Activated CD4-positive, alpha-beta T cell treated with anti-CD3 and anti-CD28 coated beads for 36 hours (primary cell): Measurements from ENCODE around the gene CLMP. TPM values are rescaled to one million over a fixed set of nuclear protein-coding genes. Genes with fewer than 3 reads are reported as not detected.

Experiments
- ATAC-seq: fragments of 200-7000 bp; cut with Tn5 transposase; one replicate; pipeline ENCODE4 v1.10.0; 2021; ENCODE audit warnings: mild to moderate bottlenecking, moderate library complexity
- CTCF ChIA-PET: fragments of 350-600 bp; sonication (Branson Sonifier 250); formaldehyde crosslinking; loops from one replicate; lab custom pipeline; 2021; ENCODE audit warnings: antibody characterized with exemption; lab: Charles Lee
- POLR2A ChIA-PET: fragments of 350-600 bp; sonication (Branson Sonifier 250); formaldehyde crosslinking; loops from one replicate; lab custom pipeline; 2021; ENCODE audit warnings: antibody characterized with exemption, inconsistent platforms; lab: Charles Lee
- DNase-seq: peaks from one replicate; pipeline ENCODE4 v3.0.0-alpha.2; 2020
- H3K27ac Mint-ChIP-seq: one replicate; pipeline ENCODE4 v1.8.0; 2021; ENCODE audit warnings: mixed read lengths
- H3K27me3 Mint-ChIP-seq: one replicate; pipeline ENCODE4 v1.8.0; 2021; ENCODE audit warnings: mixed read lengths
- H3K36me3 Mint-ChIP-seq: one replicate; pipeline ENCODE4 v1.8.0; 2021; ENCODE audit warnings: low read depth, mixed read lengths
- H3K4me1 Mint-ChIP-seq: one replicate; pipeline ENCODE4 v1.8.0; 2021; ENCODE audit warnings: mixed read lengths
- H3K4me3 Mint-ChIP-seq: one replicate; pipeline ENCODE4 v1.8.0; 2021; ENCODE audit warnings: mild to moderate bottlenecking, moderate library complexity, mixed read lengths
- H3K9me3 Mint-ChIP-seq: one replicate; pipeline ENCODE4 v1.8.0; 2021; ENCODE audit warnings: low read depth, mixed read lengths
- intact Hi-C, 2 experiments: fragments of 100-400 bp; cut with DNase I in 1 of 2; cut with micrococcal nuclease in 1 of 2; formaldehyde crosslinking; loops; one replicate each; pipeline versions ENCODE4 v1.14.2 to v1.15.1; 2022 to 2024; cut with DNase I, micrococcal nuclease
- total RNA-seq, 2 experiments: library from RNA; stranded (reverse); gene quantifications; one replicate each; pipeline ENCODE4 v1.2.3, GENCODE V29; 2021

Gene CLMP
- total RNA-seq, 2 experiments from 2014 or later, result 0.05 to 0.09 TPM

GRCh38 chr11:123179586-123179985 is 15.5 kb downstream of the CLMP start:
- no peaks in the 10 kb centered on the region for H3K36me3 Mint-ChIP-seq
- peaks cover 4% of the 10 kb centered on the region for H3K4me1 Mint-ChIP-seq
- ChIA-PET CTCF (interaction anchor here (0.7 to 1.1 kb wide), 3 partner anchors 15 to 82 kb away, joined by 3 to 7 read pairs (median 3); no protein-coding TSS in a partner anchor), POLR2A (no interaction called here)
- DNase-seq (no peak), ATAC-seq (no peak)
- no peaks in the 10 kb centered on the region for H3K9me3 Mint-ChIP-seq
- no peak overlapping the region for H3K27ac Mint-ChIP-seq
- intact Hi-C loops, result no loop called here
- H3K27me3 Mint-ChIP-seq, result peaks cover 8% of the 10 kb centered on the region
- no peak overlapping the region for H3K4me3 Mint-ChIP-seq

DNA sequence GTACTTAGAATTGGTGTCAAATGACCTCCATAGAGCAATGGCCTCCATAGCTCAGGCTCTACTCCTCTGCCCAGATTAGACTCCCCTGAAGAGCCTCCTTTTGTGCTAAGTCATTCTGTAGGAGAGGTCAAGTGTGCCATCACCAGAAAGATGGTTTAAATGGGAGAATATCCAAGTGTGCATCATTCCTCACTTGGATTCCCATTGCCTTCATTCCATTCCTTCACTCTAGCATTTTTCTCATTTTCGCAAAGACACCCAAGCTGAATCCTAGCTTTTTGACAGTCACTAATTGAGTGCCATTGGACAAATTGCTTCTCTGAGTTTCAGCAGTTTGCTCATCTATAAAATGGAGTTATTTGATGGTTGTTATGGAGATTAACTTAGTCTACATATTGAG is 16.9 kb downstream of the CLMP start:
- ATAC-seq (no peak), DNase-seq (no peak)
- no peak overlapping the region for H3K27ac Mint-ChIP-seq
- H3K9me3 Mint-ChIP-seq, result no peaks in the 10 kb centered on the region
- no peaks in the 10 kb centered on the region for H3K36me3 Mint-ChIP-seq
- peaks cover 4% of the 10 kb centered on the region for H3K4me1 Mint-ChIP-seq
- peaks cover 8% of the 10 kb centered on the region for H3K27me3 Mint-ChIP-seq
- intact Hi-C loops, result no loop called here
- no peak overlapping the region for H3K4me3 Mint-ChIP-seq
- ChIA-PET CTCF (interaction anchor here (1.0 kb wide), 1 partner anchor 69 kb away, joined by 3 read pairs; no protein-coding TSS in a partner anchor), POLR2A (no interaction called here)

DNA sequence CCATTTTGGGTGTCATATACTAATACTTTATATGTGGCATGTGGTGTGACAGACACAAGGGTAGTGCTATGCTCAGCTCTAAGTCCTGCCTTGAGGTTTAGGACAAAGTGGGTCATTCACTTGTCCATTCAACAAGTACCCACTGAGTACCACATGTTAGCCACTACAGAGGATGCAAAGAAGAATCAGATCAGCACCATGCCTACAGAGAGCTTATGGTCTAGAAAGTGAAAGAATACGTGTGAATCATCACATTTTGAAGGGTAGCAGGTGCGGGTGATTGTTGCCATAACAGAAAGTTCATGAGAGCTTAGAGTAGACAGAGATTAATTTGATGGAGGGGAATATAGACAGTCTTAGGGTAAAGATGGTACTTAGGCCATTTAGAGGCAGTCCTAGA is 18.3 kb downstream of the CLMP start:
- ChIA-PET POLR2A (no interaction called here), CTCF (interaction anchor here (0.7 to 1.5 kb wide), 5 partner anchors 9 to 846 kb away, joined by 3 to 5 read pairs (median 4); no protein-coding TSS in a partner anchor)
- peaks cover 4% of the 10 kb centered on the region for H3K4me1 Mint-ChIP-seq
- no peaks in the 10 kb centered on the region for H3K9me3 Mint-ChIP-seq
- DNase-seq, result no peak
- H3K4me3 Mint-ChIP-seq, result no peak overlapping the region
- intact Hi-C loops, result no loop called here
- H3K27ac Mint-ChIP-seq, result no peak overlapping the region
- no peaks in the 10 kb centered on the region for H3K36me3 Mint-ChIP-seq
- ATAC-seq, result peak; percentile 74
- peaks cover 4% of the 10 kb centered on the region for H3K27me3 Mint-ChIP-seq

DNA sequence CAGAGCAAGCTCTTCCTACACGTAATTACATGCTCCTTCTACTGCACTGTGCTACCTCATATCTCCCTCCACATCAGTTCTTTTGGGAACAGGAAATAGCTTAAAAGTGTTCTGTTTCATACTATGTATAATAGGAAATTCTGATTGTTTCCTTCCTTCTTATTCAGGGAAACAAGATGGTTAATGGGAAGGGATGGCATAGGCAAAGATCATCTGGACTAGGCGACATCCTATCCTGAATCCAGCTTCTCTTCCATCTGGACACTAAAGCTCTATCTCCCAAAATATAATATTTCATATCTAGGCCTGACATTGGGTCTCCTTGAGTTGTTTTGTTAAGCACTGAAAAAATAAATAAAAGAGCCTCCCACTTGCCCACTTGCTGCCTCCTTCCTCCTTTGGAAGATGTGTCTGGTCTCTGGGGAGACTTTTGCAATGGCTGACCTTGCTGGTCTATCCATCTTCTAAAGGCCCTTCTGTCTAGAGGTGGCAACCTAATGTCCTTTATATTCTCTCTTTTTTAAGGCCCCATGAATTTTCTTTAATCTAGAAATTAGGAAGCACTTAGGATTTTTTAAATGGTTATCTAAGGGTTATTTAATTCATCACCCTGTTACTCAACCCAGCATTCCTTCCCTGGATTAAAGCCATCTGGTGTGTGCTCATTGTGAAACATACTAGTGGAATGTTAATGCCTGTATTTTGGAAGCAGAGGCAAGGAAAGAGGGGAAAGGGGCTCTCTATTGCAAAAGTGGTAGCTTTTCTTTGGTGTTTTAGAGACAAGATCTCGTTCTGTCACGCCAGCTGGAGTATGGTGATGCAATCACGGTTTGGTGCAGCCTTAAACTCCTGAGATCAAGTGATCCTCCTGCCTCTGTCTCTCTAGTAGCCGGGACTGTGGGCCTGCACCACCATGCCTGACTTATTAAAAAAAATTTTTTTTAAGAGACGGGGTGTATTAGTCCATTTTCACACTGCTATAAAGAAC is 20.6 kb downstream of the CLMP start:
- no peaks in the 10 kb centered on the region for H3K9me3 Mint-ChIP-seq
- no peak for ATAC-seq
- ChIA-PET POLR2A (no interaction called here), CTCF (interaction anchor here (0.5 to 1.3 kb wide), 7 partner anchors 9 to 542 kb away, joined by 3 to 5 read pairs (median 3); no protein-coding TSS in a partner anchor)
- H3K4me1 Mint-ChIP-seq, result peaks cover 4% of the 10 kb centered on the region
- no peak for DNase-seq
- peaks cover 2% of the 10 kb centered on the region for H3K27me3 Mint-ChIP-seq
- H3K27ac Mint-ChIP-seq, result no peak overlapping the region
- H3K4me3 Mint-ChIP-seq, result no peak overlapping the region
- no peaks in the 10 kb centered on the region for H3K36me3 Mint-ChIP-seq
- intact Hi-C loops, result no loop called here

- POLR2A ChIA-PET, result no interaction called here
- H3K4me1 Mint-ChIP-seq, result peaks cover 4% of the 10 kb centered on the region
- no peak overlapping the region for H3K4me3 Mint-ChIP-seq
- H3K36me3 Mint-ChIP-seq, result no peaks in the 10 kb centered on the region
- H3K9me3 Mint-ChIP-seq, result no peaks in the 10 kb centered on the region
- CTCF ChIA-PET, result interaction anchor here (0.5 to 1.3 kb wide), 6 partner anchors 9 to 541 kb away, joined by 3 to 5 read pairs (median 3); no protein-coding TSS in a partner anchor
- peaks cover 2% of the 10 kb centered on the region for H3K27me3 Mint-ChIP-seq
- H3K27ac Mint-ChIP-seq, result no peak overlapping the region
- intact Hi-C loops, result no loop called here
- no peak for ATAC-seq
- DNase-seq, result no peak
Observed at GRCh38 chr11:123173856-123174186, 21.2 kb downstream of the CLMP start.

- no peaks in the 10 kb centered on the region for H3K36me3 Mint-ChIP-seq
- H3K27ac Mint-ChIP-seq, result no peak overlapping the region
- H3K4me1 Mint-ChIP-seq, result peaks cover 4% of the 10 kb centered on the region
- DNase-seq, result no peak
- intact Hi-C loops, result no loop called here
- peaks cover 1% of the 10 kb centered on the region for H3K27me3 Mint-ChIP-seq
- POLR2A ChIA-PET, result no interaction called here
- no peak for ATAC-seq
- no peaks in the 10 kb centered on the region for H3K9me3 Mint-ChIP-seq
- CTCF ChIA-PET, result interaction anchor here (0.5 to 1.3 kb wide), 9 partner anchors 8 to 541 kb away, joined by 3 to 5 read pairs (median 3); no protein-coding TSS in a partner anchor
- no peak overlapping the region for H3K4me3 Mint-ChIP-seq
Observed at GRCh38 chr11:123173040-123173855, 21.8 kb downstream of the CLMP start.

DNA sequence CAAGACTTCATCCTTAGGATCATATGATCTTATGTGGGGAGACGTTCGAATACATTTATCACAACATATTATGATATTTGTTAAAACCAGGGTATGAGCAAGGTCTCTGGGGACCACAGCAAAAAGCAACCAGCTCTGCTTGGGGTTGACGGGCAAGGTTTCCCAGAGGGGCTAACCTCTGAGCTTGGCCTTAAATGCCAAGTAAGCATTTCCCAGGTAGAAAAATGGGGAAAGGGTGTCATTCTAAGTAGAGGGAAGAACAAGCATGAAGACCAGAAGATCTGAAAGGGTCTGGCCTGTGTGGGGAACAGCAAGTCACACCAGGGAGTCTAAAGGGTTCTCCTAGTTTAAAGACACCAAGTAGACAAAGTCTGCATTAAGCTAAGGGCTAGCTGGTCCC is 24.1 kb downstream of the CLMP start:
- Mint-ChIP-seq H3K36me3 (no peaks in the 10 kb centered on the region), H3K27ac (no peak overlapping the region)
- ATAC-seq, result no peak

GRCh38 chr11:123169821-123170220 is 25.2 kb downstream of the CLMP start:
- ChIA-PET POLR2A (no interaction called here), CTCF (no interaction called here)
- Mint-ChIP-seq H3K27ac (no peak overlapping the region), H3K4me3 (no peak overlapping the region), H3K9me3 (no peaks in the 10 kb centered on the region), H3K36me3 (no peaks in the 10 kb centered on the region), H3K4me1 (no peaks in the 10 kb centered on the region), H3K27me3 (peaks cover 1% of the 10 kb centered on the region)
- intact Hi-C loops, result loop anchor here in 1 of 2 experiments (5.0 kb wide), 1 partner anchor 62 kb away; no protein-coding TSS in a partner anchor
- DNase-seq, result no peak
- no peak for ATAC-seq

More for the DNA sequence above, 24.1 kb downstream of the CLMP start:
- no peak for DNase-seq
- no peaks in the 10 kb centered on the region for H3K4me1 Mint-ChIP-seq
- H3K4me3 Mint-ChIP-seq, result no peak overlapping the region
- ChIA-PET CTCF (interaction anchor here (0.6 kb wide), 1 partner anchor 44 kb away, joined by 4 read pairs; no protein-coding TSS in a partner anchor), POLR2A (interaction anchor here (0.6 kb wide), 1 partner anchor 110 kb away, joined by 3 read pairs; no protein-coding TSS in a partner anchor)
- H3K27me3 Mint-ChIP-seq, result peaks cover 1% of the 10 kb centered on the region
- no peaks in the 10 kb centered on the region for H3K9me3 Mint-ChIP-seq
- intact Hi-C loops, result no loop called here

DNA sequence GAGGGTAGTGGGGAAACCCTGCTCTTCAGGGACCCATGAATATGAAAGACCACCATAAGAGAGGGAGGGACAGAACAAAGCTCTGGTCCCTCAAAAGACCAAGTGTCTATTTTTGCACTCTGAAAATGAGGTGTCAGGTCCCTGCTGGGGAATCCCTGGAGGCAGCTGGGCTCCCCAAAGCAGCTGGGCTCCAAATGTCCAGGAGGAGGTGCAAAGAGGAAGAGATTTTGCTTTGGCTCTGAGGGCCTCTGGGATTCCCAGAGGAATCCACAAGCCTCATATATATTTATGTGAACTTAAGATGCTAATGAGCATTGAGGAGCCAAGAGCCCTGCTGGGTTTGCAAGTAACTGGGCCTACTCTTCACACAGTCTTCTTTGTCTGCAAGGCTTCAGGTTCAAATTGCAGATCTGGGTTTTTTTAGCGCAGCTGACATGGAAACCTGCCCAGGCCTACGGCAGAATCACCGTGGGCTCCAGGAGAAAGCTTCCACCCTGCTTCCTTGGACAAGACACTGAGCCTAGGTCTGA is 26.0 kb downstream of the CLMP start:
- intact Hi-C loops, result loop anchor here in 1 of 2 experiments (5.0 kb wide), 1 partner anchor 63 kb away; no protein-coding TSS in a partner anchor
- POLR2A ChIA-PET, result no interaction called here
- H3K4me3 Mint-ChIP-seq, result no peak overlapping the region
- H3K9me3 Mint-ChIP-seq, result no peaks in the 10 kb centered on the region
- no peaks in the 10 kb centered on the region for H3K36me3 Mint-ChIP-seq
- CTCF ChIA-PET, result no interaction called here
- ATAC-seq (no peak), DNase-seq (no peak)
- no peak overlapping the region for H3K27ac Mint-ChIP-seq
- H3K4me1 Mint-ChIP-seq, result no peaks in the 10 kb centered on the region
- peaks cover 1% of the 10 kb centered on the region for H3K27me3 Mint-ChIP-seq

DNA sequence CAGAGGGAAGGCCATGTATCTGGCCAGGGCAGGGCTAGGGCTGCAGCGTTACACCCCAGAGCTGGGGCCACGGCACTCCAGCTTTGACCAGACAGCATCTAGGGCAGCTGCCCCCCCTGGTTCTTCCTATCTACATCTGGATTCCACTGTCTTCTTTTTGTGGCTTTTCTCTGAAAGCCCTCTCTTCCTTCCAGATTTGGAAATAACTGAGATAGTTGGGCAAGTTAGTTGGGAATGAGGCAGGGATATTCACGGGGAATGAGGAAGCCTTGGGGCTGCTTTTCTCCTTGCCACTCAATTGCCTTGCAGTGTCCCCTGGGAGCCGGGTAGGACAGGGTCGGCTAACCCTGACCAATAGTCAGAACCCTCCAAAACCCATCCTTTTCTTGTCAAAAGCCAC is 26.8 kb downstream of the CLMP start:
- POLR2A ChIA-PET, result no interaction called here
- CTCF ChIA-PET, result interaction anchor here (0.9 to 1.1 kb wide), 2 partner anchors 8 to 79 kb away, joined by 4 to 7 read pairs; no protein-coding TSS in a partner anchor
- Mint-ChIP-seq H3K4me3 (no peak overlapping the region), H3K9me3 (no peaks in the 10 kb centered on the region), H3K27me3 (peaks cover 1% of the 10 kb centered on the region), H3K27ac (no peak overlapping the region), H3K36me3 (no peaks in the 10 kb centered on the region), H3K4me1 (no peaks in the 10 kb centered on the region)
- DNase-seq (no peak), ATAC-seq (no peak)
- intact Hi-C loops, result loop anchor here in 1 of 2 experiments (5.0 kb wide), 1 partner anchor 64 kb away; no protein-coding TSS in a partner anchor
